H1 (cell line): ENCODE data around the gene EXTL1.

Source experiments
- ATF2 ChIP-seq: IDR thresholded peaks from 2 replicates; pipeline ENCODE4 v1.6.1; 2012; ENCODE audit warnings: low read length, inconsistent platforms
- CTCF ChIP-seq, 3 experiments: IDR thresholded peaks; 1 replicate in 2 of 3; 2 replicates in 1 of 3; pipeline versions ENCODE4 v1.5.1 to v1.6.1; 2011; ENCODE audit warnings: low read length in 3 of 3, mild to moderate bottlenecking in 3 of 3, inconsistent platforms in 2 of 3, low read depth in 1 of 3, moderate library complexity in 1 of 3; ENCODE audit not compliant: insufficient read depth in 1 of 3; ENCODE audit errors: control extremely low read depth in 1 of 3
- FOSL1 ChIP-seq: IDR thresholded peaks from 2 replicates; pipeline ENCODE4 v1.6.1; 2011; ENCODE audit warnings: mild to moderate bottlenecking, low read depth, low read length, moderate library complexity; ENCODE audit not compliant: insufficient read depth
- MAX ChIP-seq: IDR thresholded peaks from 2 replicates; pipeline ENCODE4 v1.6.1; 2012; ENCODE audit warnings: inconsistent platforms
- POLR2A ChIP-seq, 2 experiments: IDR thresholded peaks; 1 replicate in 1 of 2; 2 replicates in 1 of 2; pipeline ENCODE4 v1.6.1; 2011; ENCODE audit warnings: low read depth in 2 of 2, low read length in 2 of 2, mild to moderate bottlenecking in 2 of 2; ENCODE audit errors: control extremely low read depth in 1 of 2
- TCF12 ChIP-seq: IDR thresholded peaks from 2 replicates; pipeline ENCODE4 v1.6.1; 2011; ENCODE audit warnings: low read depth, mild to moderate bottlenecking, low read length
- ZNF274 ChIP-seq: IDR thresholded peaks from 2 replicates; pipeline ENCODE4 v1.7.0; 2012; ENCODE audit warnings: low read length, borderline replicate concordance; ENCODE audit errors: extremely low read depth

- TF ChIP-seq MAX, result no peak
- no peak for TF ChIP-seq ATF2
- TF ChIP-seq CTCF (IDR thresholded peaks at IDR 0.05; ENCODE audit: control extremely low read depth in 1 of 3, insufficient read depth in 1 of 3, low read depth in 1 of 3, low read length in 3 of 3), result no peak
- TF ChIP-seq FOSL1, result no peak
- TF ChIP-seq ZNF274, result no peak
- TF ChIP-seq TCF12, result no peak
- no peak for TF ChIP-seq POLR2A (IDR thresholded peaks at IDR 0.05; ENCODE audit: control extremely low read depth in 1 of 2, low read depth in 2 of 2, low read length in 2 of 2)
Observed at GRCh38 chr1:26031196-26031595, 9.6 kb downstream of the EXTL1 start.
